Astrocyte of the cerebellum (primary cell): ENCODE results near the gene OR2H1.

Experiments used
- DNase-seq: peaks from one replicate; pipeline ENCODE4 v3.0.0-alpha.2; 2011; ENCODE audit warnings: low read depth
- H3K4me3 ChIP-seq: 2 replicates; pipeline ENCODE4 v1.5.1; 2011; ENCODE audit warnings: mild to moderate bottlenecking, low read depth, low read length, moderate library complexity
- in situ Hi-C: cut with HindIII; loops from 2 replicates; pipeline ENCODE4 v1.10.0; 2017; ENCODE audit warnings: low sequenced_read_pairs
- TF ChIP-seq, protein P1 (sequence below): IDR thresholded peaks from 2 replicates; pipeline ENCODE4 v1.5.1; 2012; ENCODE audit warnings: low read length, low read depth, moderate library complexity, mild to moderate bottlenecking; ENCODE audit errors: missing control alignments

OR2H1 gene

DNA sequence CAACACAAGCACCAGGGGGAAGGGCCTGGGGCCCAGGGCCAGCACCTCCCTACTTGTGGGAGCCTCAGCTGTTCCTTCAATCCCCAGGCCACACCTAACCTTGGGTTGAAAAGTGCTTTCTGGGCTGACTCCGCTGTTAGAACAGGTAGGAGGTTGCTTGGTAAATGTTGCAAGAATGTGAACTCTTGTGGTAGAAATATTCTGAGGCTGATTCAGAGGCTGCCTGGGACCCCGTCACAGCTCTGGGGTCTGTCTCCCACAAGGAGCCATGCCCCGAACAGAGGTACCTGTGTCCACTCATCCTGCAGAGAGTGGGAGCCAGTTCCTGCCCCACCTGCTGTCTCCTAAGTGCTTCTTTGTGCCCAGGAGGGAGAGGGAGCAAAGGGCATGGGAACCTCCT lies 45.2 kb downstream of the OR2H1 start:
- in situ Hi-C loops, result no loop called here
- DNase-seq, result no peak
- no peak overlapping the region for H3K4me3 ChIP-seq
- TF ChIP-seq, protein P1, sequence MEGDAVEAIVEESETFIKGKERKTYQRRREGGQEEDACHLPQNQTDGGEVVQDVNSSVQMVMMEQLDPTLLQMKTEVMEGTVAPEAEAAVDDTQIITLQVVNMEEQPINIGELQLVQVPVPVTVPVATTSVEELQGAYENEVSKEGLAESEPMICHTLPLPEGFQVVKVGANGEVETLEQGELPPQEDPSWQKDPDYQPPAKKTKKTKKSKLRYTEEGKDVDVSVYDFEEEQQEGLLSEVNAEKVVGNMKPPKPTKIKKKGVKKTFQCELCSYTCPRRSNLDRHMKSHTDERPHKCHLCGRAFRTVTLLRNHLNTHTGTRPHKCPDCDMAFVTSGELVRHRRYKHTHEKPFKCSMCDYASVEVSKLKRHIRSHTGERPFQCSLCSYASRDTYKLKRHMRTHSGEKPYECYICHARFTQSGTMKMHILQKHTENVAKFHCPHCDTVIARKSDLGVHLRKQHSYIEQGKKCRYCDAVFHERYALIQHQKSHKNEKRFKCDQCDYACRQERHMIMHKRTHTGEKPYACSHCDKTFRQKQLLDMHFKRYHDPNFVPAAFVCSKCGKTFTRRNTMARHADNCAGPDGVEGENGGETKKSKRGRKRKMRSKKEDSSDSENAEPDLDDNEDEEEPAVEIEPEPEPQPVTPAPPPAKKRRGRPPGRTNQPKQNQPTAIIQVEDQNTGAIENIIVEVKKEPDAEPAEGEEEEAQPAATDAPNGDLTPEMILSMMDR, result no peak

DNA sequence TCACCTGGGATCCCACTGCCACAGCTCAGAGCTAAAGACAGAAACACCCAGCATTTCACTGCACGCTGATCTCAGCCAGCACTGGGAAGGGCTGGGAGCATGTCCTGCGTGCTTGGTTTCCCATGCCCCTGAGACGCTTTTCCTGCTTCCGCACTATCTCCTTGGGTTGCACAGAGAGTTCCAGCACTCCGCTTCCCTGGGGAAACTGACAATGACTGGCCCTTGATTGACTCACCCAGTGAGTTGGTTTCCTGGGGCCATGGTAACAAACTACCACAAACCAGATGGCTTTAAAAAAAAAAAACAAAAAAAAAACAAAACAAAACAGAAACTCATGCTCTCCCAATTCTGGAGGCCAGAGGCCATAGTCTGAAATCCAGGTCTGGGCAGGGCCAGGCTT lies 45.6 kb downstream of the OR2H1 start:
- no peak overlapping the region for H3K4me3 ChIP-seq
- in situ Hi-C loops, result no loop called here
- TF ChIP-seq, protein P1, result no peak
- DNase-seq, result no peak

DNA sequence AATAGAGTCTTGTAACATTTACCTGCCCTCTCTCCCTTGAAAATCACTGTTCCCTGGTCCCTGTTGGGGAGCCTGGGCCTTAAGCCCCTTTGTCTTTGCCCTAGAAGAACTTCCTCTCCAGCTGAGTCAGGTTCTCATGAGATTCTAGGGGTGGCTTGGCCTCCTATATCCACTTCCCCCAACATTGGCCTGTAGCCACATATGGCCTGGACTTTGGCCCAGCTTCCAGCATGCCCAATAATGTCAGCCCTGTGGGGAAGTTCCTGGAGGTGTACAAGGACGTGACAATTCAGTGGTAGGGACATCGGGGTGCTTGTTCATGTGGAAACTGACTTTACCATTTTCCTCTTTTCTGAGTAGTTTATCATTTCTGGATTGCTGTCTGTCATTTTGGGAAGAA lies 48.0 kb downstream of the OR2H1 start:
- H3K4me3 ChIP-seq, result no peak overlapping the region
- DNase-seq, result no peak
- in situ Hi-C loops, result no loop called here
- TF ChIP-seq, protein P1, result no peak

DNA sequence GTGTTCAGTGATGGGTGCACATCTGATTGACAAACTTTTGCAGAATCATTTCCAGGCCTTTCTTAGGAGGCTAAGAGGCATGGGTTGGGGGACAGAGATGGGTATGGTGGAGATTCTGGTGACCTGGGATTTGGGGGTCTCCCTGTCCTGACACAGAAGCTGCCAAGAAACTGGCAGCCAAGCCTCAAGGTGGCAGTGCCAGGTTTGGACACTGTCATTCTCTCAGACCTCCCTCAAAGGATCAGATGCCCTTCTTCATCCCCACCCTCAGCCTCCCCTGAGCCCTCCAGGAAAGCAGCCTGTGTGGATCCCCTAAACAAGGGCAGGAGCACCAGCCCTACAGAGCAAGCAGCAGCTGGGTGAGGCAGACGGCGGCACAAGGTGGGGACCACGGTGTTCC lies 48.9 kb downstream of the OR2H1 start:
- DNase-seq, result no peak
- H3K4me3 ChIP-seq, result no peak overlapping the region
- in situ Hi-C loops, result no loop called here
- TF ChIP-seq, protein P1, result no peak

DNA sequence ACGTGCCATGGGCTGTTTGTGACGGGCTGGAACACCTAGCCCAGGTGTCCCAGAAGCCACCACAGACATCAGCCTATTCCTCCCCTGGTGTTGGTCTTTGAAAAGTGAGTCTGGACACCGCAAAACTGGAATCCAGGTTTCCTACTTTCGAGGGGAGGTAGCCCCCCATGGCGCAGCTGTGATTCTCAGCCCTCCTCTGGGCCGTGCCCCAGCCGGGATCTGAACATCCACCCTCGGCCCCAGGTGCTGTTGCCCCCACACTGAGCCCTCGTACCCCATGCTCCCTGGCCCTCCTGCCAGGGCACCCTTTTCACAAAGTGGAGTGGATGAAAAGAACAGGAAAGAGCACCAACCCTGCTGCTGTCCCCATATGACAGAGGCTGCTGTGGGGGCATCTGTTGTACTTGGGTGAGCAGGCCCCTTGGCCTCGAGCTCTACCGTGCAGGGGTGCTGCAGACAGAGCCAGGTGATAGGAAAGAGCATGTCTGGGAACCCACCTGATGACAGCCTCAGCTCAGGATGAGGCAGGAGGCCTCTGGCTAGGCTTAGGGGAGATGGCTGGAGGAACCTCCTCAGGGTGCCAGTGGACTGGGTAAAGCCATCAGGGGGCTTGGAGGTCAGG lies 49.6 kb downstream of the OR2H1 start:
- TF ChIP-seq, protein P1, result no peak

DNA sequence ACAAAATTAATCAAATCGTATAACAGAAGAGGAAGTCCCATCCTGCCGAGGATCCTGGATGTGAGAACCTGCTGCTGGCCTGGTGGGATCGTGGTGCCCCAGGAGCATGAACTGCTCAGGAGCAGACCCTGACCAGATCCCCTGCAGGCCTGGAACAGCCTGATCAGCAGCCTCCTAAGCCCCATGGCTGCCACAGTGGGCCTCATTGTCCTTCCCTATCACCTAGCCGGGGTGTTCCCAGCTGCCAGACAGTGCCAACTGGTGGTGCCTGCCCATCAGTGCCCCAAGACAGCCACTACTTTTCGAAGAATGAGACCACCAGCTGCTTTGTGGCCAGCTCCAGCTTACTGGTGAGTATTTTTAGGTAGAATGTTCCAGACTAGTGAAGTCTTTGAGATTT lies 50.4 kb downstream of the OR2H1 start:
- in situ Hi-C loops, result no loop called here
- no peak for DNase-seq
- no peak overlapping the region for H3K4me3 ChIP-seq
- TF ChIP-seq, protein P1, result no peak

More for the DNA sequence above, 49.6 kb downstream of the OR2H1 start:
- no peak for DNase-seq
- H3K4me3 ChIP-seq, result no peak overlapping the region
- in situ Hi-C loops, result no loop called here
